Uterus (tissue), 2 donors: ENCODE measurements around the gene CHAF1A.

Source experiments
- CTCF ChIP-seq, 4 experiments: fragments of 200-600 bp in 2 of 4; fragments of 450-650 bp in 2 of 4; sonication (generic) in 2 of 4; IDR thresholded peaks; one replicate each; pipeline ENCODE4 v1.5.1; 2016 to 2019; ENCODE audit warnings: antibody characterized with exemption in 4 of 4, mild to moderate bottlenecking in 2 of 4, moderate library complexity in 1 of 4
- POLR2A ChIP-seq, 2 donors: fragments of 450-650 bp; IDR thresholded peaks; one replicate each; pipeline ENCODE4 v1.6.1; 2016; ENCODE audit warnings: antibody characterized with exemption in 2 of 2, mild to moderate bottlenecking in 1 of 2, moderate library complexity in 1 of 2

DNA sequence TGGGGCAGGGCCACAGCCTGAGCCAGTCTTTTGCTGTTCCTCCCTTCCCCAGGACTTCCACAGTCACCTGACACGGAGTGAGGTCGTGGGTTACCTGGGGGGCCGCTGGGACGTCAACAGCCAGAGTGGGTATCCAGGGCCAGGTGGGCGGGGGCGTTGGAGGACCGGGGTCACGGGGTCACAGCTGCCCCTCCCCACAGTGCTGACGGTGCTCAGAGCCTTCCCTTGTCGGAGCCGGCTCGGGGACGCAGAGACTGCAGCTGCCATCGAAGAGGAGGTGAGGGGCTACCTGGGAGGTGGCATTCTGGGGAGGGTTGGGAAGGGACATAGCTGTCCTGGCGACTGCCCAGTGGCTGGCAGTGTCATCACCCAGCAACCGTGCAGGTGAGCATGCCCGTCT is 47.5 kb upstream of the CHAF1A start:
- TF ChIP-seq CTCF (IDR thresholded peaks at IDR 0.05) (no peak), POLR2A (IDR thresholded peaks at IDR 0.05) (no peak)
